H9 (cell line): Measurements from ENCODE around the gene ATP2A2. TPM values are rescaled to one million over a fixed set of nuclear protein-coding genes. Genes with fewer than 3 reads are reported as not detected.

Experiments used
- DNase-seq: peaks from one replicate; pipeline ENCODE4 v3.0.0-alpha.2; 2017
- H2AFZ ChIP-seq: one replicate; pipeline ENCODE4 v1.6.1; 2013; ENCODE audit warnings: mild to moderate bottlenecking, low read length, control low read depth, moderate library complexity
- H2AK5ac ChIP-seq: 2 replicates; pipeline ENCODE4 v1.6.1; 2013; ENCODE audit warnings: low read length, control low read depth, mixed read lengths; ENCODE audit not compliant: insufficient read length
- H2BK120ac ChIP-seq: one replicate; pipeline ENCODE4 v1.6.1; 2013; ENCODE audit warnings: low read depth, mild to moderate bottlenecking, low read length, control low read depth, inconsistent platforms; ENCODE audit not compliant: poor library complexity, severe bottlenecking
- H2BK12ac ChIP-seq: 2 replicates; pipeline ENCODE4 v1.6.1; 2013; ENCODE audit warnings: low read length, control low read depth, mixed read lengths, low read depth; ENCODE audit not compliant: insufficient read length
- H2BK15ac ChIP-seq: 2 replicates; pipeline ENCODE4 v1.6.1; 2013; ENCODE audit warnings: low read depth, low read length, control low read depth
- H2BK20ac ChIP-seq: one replicate; pipeline ENCODE4 v1.6.1; 2013; ENCODE audit warnings: low read depth, mild to moderate bottlenecking, low read length, control low read depth, inconsistent platforms; ENCODE audit not compliant: poor library complexity, severe bottlenecking
- H2BK5ac ChIP-seq: 2 replicates; pipeline ENCODE4 v1.6.1; 2013; ENCODE audit warnings: low read length, control low read depth, mixed read lengths; ENCODE audit not compliant: insufficient read length
- H3K14ac ChIP-seq: 2 replicates; pipeline ENCODE4 v1.6.1; 2013; ENCODE audit warnings: low read length, control low read depth; ENCODE audit not compliant: insufficient read depth
- H3K18ac ChIP-seq: 2 replicates; pipeline ENCODE4 v1.6.1; 2013; ENCODE audit warnings: low read depth, mild to moderate bottlenecking, mixed read lengths, low read length, control low read depth; ENCODE audit not compliant: insufficient read length
- H3K23ac ChIP-seq: 2 replicates; pipeline ENCODE4 v1.6.1; 2013; ENCODE audit warnings: low read length, control low read depth, mixed read lengths, low read depth; ENCODE audit not compliant: insufficient read length
- H3K23me2 ChIP-seq: 2 replicates; pipeline ENCODE4 v1.6.1; 2013; ENCODE audit warnings: low read depth, mild to moderate bottlenecking, mixed read lengths, low read length, control low read depth; ENCODE audit not compliant: insufficient read length, poor library complexity, severe bottlenecking
- H3K27ac ChIP-seq: 2 replicates; pipeline ENCODE4 v1.5.1; 2013; ENCODE audit warnings: low read length, control low read depth, mixed read lengths, low read depth; ENCODE audit not compliant: insufficient read length
- H3K27me3 ChIP-seq: 2 replicates; pipeline ENCODE4 v1.6.1; 2013; ENCODE audit warnings: low read length, control low read depth, inconsistent platforms; ENCODE audit not compliant: insufficient read depth
- H3K4ac ChIP-seq: 2 replicates; pipeline ENCODE4 v1.6.1; 2013; ENCODE audit warnings: low read depth, mild to moderate bottlenecking, control low read depth, inconsistent platforms, low read length, moderate library complexity
- H3K4me1 ChIP-seq: 2 replicates; pipeline ENCODE4 v1.6.1; 2013; ENCODE audit warnings: low read length, control low read depth, inconsistent platforms; ENCODE audit not compliant: insufficient read depth
- H3K4me2 ChIP-seq: 2 replicates; pipeline ENCODE4 v1.6.1; 2013; ENCODE audit warnings: low read length, control low read depth, mixed read lengths; ENCODE audit not compliant: insufficient read length, insufficient read depth
- H3K56ac ChIP-seq: 2 replicates; pipeline ENCODE4 v1.6.1; 2013; ENCODE audit warnings: low read depth, mild to moderate bottlenecking, mixed read lengths, low read length, control low read depth; ENCODE audit not compliant: insufficient read length
- H3K79me1 ChIP-seq: 2 replicates; pipeline ENCODE4 v1.6.1; 2013; ENCODE audit warnings: low read depth, mild to moderate bottlenecking, moderate library complexity, low read length, control low read depth, inconsistent platforms; ENCODE audit not compliant: insufficient read depth, poor library complexity, severe bottlenecking
- H3K79me2 ChIP-seq: 2 replicates; pipeline ENCODE4 v1.6.1; 2013; ENCODE audit warnings: low read length, control low read depth, inconsistent platforms; ENCODE audit not compliant: insufficient read depth
- H3K9ac ChIP-seq: 2 replicates; pipeline ENCODE4 v1.6.1; 2013; ENCODE audit warnings: low read length, control low read depth, mixed read lengths; ENCODE audit not compliant: insufficient read length; ENCODE audit errors: extremely low read depth
- H3K9me3 ChIP-seq: one replicate; pipeline ENCODE4 v1.6.1; 2013; ENCODE audit warnings: low read depth, low read length, inconsistent platforms; ENCODE audit not compliant: control insufficient read depth
- H3T11ph ChIP-seq: one replicate; pipeline ENCODE4 v1.6.1; 2013; ENCODE audit warnings: mild to moderate bottlenecking, low read length, control low read depth, inconsistent platforms
- H4K20me1 ChIP-seq: one replicate; pipeline ENCODE4 v1.6.1; 2013; ENCODE audit not compliant: control insufficient read depth, insufficient read length, insufficient read depth
- H4K5ac ChIP-seq: 2 replicates; pipeline ENCODE4 v1.6.1; 2013; ENCODE audit warnings: low read depth, mild to moderate bottlenecking, mixed read lengths, low read length, control low read depth; ENCODE audit not compliant: insufficient read length
- H4K8ac ChIP-seq: replicated peaks from 2 replicates; pipeline ENCODE4 v1.6.1; 2013; ENCODE audit warnings: low read length, control low read depth, mixed read lengths, low read depth; ENCODE audit not compliant: insufficient read length
- H4K91ac ChIP-seq: 2 replicates; pipeline ENCODE4 v1.6.1; 2013; ENCODE audit warnings: low read depth, mild to moderate bottlenecking, moderate library complexity, mixed read lengths, low read length, control low read depth; ENCODE audit not compliant: insufficient read length
- H3K27ac Mint-ChIP-seq, 3 experiments: 2 replicates in 2 of 3; 3 replicates in 1 of 3; pipeline ENCODE4 v1.8.0; 2020 to 2021; ENCODE audit warnings: mixed read lengths in 3 of 3, mild to moderate bottlenecking in 1 of 3, moderate library complexity in 1 of 3
- H3K27me3 Mint-ChIP-seq: 2 replicates; pipeline ENCODE4 v1.8.0; 2021; ENCODE audit warnings: low read depth, mild to moderate bottlenecking, moderate library complexity, mixed read lengths
- H3K36me3 Mint-ChIP-seq, 3 experiments: 2 replicates in 2 of 3; 3 replicates in 1 of 3; pipeline ENCODE4 v1.8.0; 2020 to 2021; ENCODE audit warnings: low read depth in 3 of 3, mixed read lengths in 3 of 3; ENCODE audit not compliant: insufficient read depth in 1 of 3
- H3K4me1 Mint-ChIP-seq, 2 experiments: 2 replicates each; pipeline ENCODE4 v1.8.0; 2020; ENCODE audit warnings: mixed read lengths in 2 of 2
- H3K4me3 Mint-ChIP-seq, 2 experiments: 2 replicates in 1 of 2; 3 replicates in 1 of 2; pipeline ENCODE4 v1.8.0; 2020 to 2021; ENCODE audit warnings: mild to moderate bottlenecking in 2 of 2, mixed read lengths in 2 of 2, moderate library complexity in 1 of 2
- H3K9me3 Mint-ChIP-seq, 2 experiments: 2 replicates in 1 of 2; 3 replicates in 1 of 2; pipeline ENCODE4 v1.8.0; 2020; ENCODE audit warnings: mild to moderate bottlenecking in 2 of 2, mixed read lengths in 2 of 2, moderate library complexity in 1 of 2
- CTCF ChIP-seq: fragments of 200-600 bp; sonication (generic); conservative IDR thresholded peaks from 3 replicates; pipeline ENCODE4 v1.8.0; 2021; ENCODE audit warnings: antibody characterized with exemption, mild to moderate bottlenecking
- WGBS: extraction: QIAGEN DNeasy Blood & Tissue Kit; methylation state at CpG from one replicate; pipeline ENCODE4 v1.1.7; 2013; ENCODE audit warnings: missing lambda C conversion rate, low lambda C conversion rate, mixed read lengths; ENCODE audit not compliant: insufficient read length; ENCODE audit errors: extremely low coverage; 5-methylcytosine and 5-hydroxymethylcytosine counted together
- total RNA-seq: library from RNA; stranded (reverse); gene quantifications from 2 replicates; pipeline ENCODE4 v1.2.1, GENCODE V29; 2021

The ATP2A2 gene
- total RNA-seq, 1 experiment from 2014 or later: 257 TPM

- no peak for TF ChIP-seq CTCF
- Histone ChIP-seq H3K14ac (no peak overlapping the region), H2BK120ac (no peak overlapping the region), H4K5ac (no peak overlapping the region), H3K27me3 (no peaks in the 10 kb centered on the region), H2AFZ (no peak overlapping the region), H2AK5ac (no peak overlapping the region), H3K4ac (no peak overlapping the region), H2BK5ac (no peak overlapping the region), H3K9ac (no peak overlapping the region), H3T11ph (no peak overlapping the region), H3K18ac (no peak overlapping the region), H3K4me2 (no peak overlapping the region), H3K4me1 (no peaks in the 10 kb centered on the region), H4K20me1 (no peaks in the 10 kb centered on the region), H3K56ac (no peak overlapping the region), H2BK20ac (no peak overlapping the region), H4K91ac (no peak overlapping the region), H3K9me3 (no peaks in the 10 kb centered on the region), H2BK15ac (no peak overlapping the region), H3K79me2 (no peaks in the 10 kb centered on the region), H3K27ac (no peak overlapping the region), H4K8ac (no peak overlapping the region), H3K23me2 (no peaks in the 10 kb centered on the region), H2BK12ac (no peak overlapping the region), H3K79me1 (no peaks in the 10 kb centered on the region), H3K23ac (no peak overlapping the region)
- Mint-ChIP-seq H3K36me3 (peaks cover 24 to 61% (median 46%) of the 10 kb centered on the region in 3 experiments), H3K4me3 (no peak overlapping the region), H3K4me1 (no peaks in the 10 kb centered on the region), H3K9me3 (no peaks in the 10 kb centered on the region), H3K27me3 (no peaks in the 10 kb centered on the region), H3K27ac (peak overlapping the region; percentile 23 to 92 (median 71); a peak in 3 of 7 replicates)
- DNase-seq: peak; percentile 33
- WGBS: no CpG with 5 or more reads among the region's 7 CpGs
These were observed 91.0 kb downstream of the ATP2A2 start for GRCh38 chr12:110372056-110372425.
